ENCODE results near the gene CCT5. TPM values are rescaled to one million over a fixed set of nuclear protein-coding genes. Genes with fewer than 3 reads are reported as not detected.
"Not testable (repeated sequence)": the region's sequence is repeated elsewhere in the genome, so short reads cannot be mapped to it uniquely, and the experiment has no call there.

The CCT5 gene
- total RNA-seq, 2 donors from 2014 or later = 311 to 417 TPM

- H3K4me1 Mint-ChIP-seq (ENCODE audit: low read depth in 2 of 2) = peaks cover 9 to 13% of the 10 kb centered on the region in 2 donors
- no peaks in the 10 kb centered on the region for H3K36me3 Mint-ChIP-seq
- ATAC-seq (no peak), DNase-seq (ENCODE audit: low spot score) (no peak)
- H3K9me3 Mint-ChIP-seq = no peaks in the 10 kb centered on the region
- peak overlapping the region; percentile 86 for H3K4me3 Mint-ChIP-seq
- H3K27me3 Mint-ChIP-seq = peaks cover 27 to 31% of the 10 kb centered on the region in 2 donors
- no peak overlapping the region for H3K27ac Mint-ChIP-seq
These were observed 56.7 kb downstream of the CCT5 start for GRCh38 chr5:10306806-10307205.

- peak; percentile 67 to 77 for ATAC-seq
- H3K9me3 Mint-ChIP-seq = no peaks in the 10 kb centered on the region
- H3K4me3 Mint-ChIP-seq = peak within 1 kb of the TSS; percentile 86
- H3K27ac Mint-ChIP-seq = no peak within 1 kb of the TSS
- no peak for DNase-seq (ENCODE audit: low spot score)
- peaks cover 27 to 31% of the 10 kb centered on the region in 2 donors for H3K27me3 Mint-ChIP-seq
- peaks cover 9 to 13% of the 10 kb centered on the region in 2 donors for H3K4me1 Mint-ChIP-seq (ENCODE audit: low read depth in 2 of 2)
- H3K36me3 Mint-ChIP-seq = no peaks in the 10 kb centered on the region
These were observed 57.4 kb downstream of the CCT5 start, which contains the start of gene CMBL for GRCh38 chr5:10307206-10308148. CMBL (minus strand) TSS chr5:10307902; CDS start chr5:10290762, 17,140 bp downstream.

GRCh38 chr5:10308844-10309243, 58.8 kb downstream of the CCT5 start:
- Mint-ChIP-seq H3K9me3 (no peaks in the 10 kb centered on the region), H3K27me3 (peaks cover 27 to 31% of the 10 kb centered on the region in 2 donors), H3K27ac (no peak overlapping the region), H3K4me3 (peak overlapping the region; percentile 20), H3K4me1 (ENCODE audit: low read depth in 2 of 2) (peaks cover 9 to 13% of the 10 kb centered on the region in 2 donors), H3K36me3 (no peaks in the 10 kb centered on the region)
- no peak for DNase-seq (ENCODE audit: low spot score)
- no peak for ATAC-seq

DNA sequence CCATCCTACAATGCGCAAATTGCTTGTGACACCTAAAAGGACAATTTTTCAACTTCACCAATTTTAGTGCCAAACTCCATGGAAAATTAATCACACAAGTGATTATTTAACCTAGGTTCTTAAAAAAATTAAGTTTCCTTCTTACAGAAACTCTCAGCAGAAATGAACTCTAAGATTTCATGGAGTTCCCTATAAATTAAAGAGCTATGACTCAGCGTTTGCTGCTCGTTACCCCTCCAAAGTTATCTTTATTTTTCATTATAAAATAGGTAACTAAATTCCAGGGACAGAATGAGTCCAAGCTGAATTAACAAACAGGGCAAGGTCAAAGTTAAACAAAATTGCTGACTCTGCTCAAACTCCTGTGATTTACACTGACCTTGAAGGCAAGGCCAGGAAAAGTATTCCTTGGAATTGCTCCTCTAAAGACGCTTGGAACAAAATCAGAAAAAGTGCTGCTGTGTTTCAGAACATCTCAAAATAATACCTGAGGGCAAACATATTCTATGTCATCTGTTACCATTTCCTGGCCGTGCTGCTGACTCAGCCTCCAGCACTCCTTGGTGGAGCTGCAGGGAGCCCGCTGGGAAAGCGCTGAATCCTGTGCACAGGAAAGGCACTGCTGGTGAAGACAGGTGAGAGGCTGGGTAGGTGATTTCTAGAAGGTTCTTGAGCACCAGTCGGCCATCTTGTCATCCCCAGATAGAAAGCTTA, 60.1 kb downstream of the CCT5 start:
- H3K27me3 Mint-ChIP-seq = peaks cover 27 to 31% of the 10 kb centered on the region in 2 donors
- DNase-seq (ENCODE audit: low spot score) = no peak
- H3K9me3 Mint-ChIP-seq = no peaks in the 10 kb centered on the region
- H3K4me3 Mint-ChIP-seq = no peak overlapping the region
- ATAC-seq = no peak
- H3K27ac Mint-ChIP-seq = no peak overlapping the region
- H3K4me1 Mint-ChIP-seq (ENCODE audit: low read depth in 2 of 2) = peaks cover 9 to 13% of the 10 kb centered on the region in 2 donors
- no peaks in the 10 kb centered on the region for H3K36me3 Mint-ChIP-seq

DNA sequence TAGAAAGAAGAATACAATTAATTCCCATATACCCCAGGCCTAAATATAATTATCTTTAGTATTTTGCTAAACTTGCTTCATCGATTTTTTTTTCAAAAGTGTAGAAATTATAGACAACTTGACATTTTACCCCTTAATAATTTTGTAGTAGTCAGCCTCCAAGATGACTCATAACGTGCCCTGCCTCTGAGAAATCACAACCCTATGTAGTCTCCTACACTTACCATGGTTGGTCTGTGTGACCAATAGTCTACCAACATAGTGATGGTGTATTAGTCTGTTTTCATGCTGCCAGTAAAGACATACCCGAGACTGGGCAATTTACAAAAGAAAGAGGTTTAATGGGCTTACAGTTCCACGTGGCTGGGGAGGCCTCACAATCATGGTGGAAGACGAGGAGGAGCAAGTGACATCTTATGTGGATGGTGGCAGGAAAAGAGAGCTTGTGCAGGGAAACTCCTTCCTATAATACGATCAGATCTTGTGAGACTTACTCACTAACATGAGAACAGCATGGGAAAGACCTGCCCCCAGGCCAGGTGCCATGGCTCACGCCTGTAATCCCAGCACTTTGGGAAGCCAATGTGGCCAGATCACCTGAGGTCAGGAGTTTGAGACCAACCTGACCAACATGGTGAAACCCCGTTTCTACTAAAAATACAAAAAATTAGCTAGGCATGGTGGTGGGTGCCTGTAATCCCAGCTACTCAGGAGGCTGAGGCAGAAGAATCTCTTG, 60.9 kb downstream of the CCT5 start:
- H3K36me3 Mint-ChIP-seq; H3K27ac Mint-ChIP-seq; H3K9me3 Mint-ChIP-seq; DNase-seq (ENCODE audit: low spot score): not testable (repeated sequence)
- peak in 1 of 2 donors; percentile 76 for ATAC-seq
- Mint-ChIP-seq H3K4me1 (ENCODE audit: low read depth in 2 of 2) (peaks cover 9 to 13% of the 10 kb centered on the region in 2 donors), H3K27me3 (peaks cover 23 to 27% of the 10 kb centered on the region in 2 donors), H3K4me3 (peak overlapping the region; percentile 14)

GRCh38 chr5:10311595-10312425, 61.7 kb downstream of the CCT5 start:
- Mint-ChIP-seq H3K9me3 (no peaks in the 10 kb centered on the region), H3K36me3 (no peaks in the 10 kb centered on the region), H3K4me1 (ENCODE audit: low read depth in 2 of 2) (peaks cover 9 to 13% of the 10 kb centered on the region in 2 donors), H3K27ac (no peak overlapping the region), H3K27me3 (peaks cover 17 to 19% of the 10 kb centered on the region in 2 donors), H3K4me3 (no peak overlapping the region)
- DNase-seq (ENCODE audit: low spot score) = no peak
- no peak for ATAC-seq

GRCh38 chr5:10315201-10315600, 65.1 kb downstream of the CCT5 start:
- H3K27ac Mint-ChIP-seq = no peak overlapping the region
- no peak overlapping the region for H3K4me3 Mint-ChIP-seq
- ATAC-seq (no peak), DNase-seq (ENCODE audit: low spot score) (no peak)
- peaks cover 3 to 7% of the 10 kb centered on the region in 2 donors for H3K4me1 Mint-ChIP-seq (ENCODE audit: low read depth in 2 of 2)
- H3K36me3 Mint-ChIP-seq = no peaks in the 10 kb centered on the region
- no peaks in the 10 kb centered on the region for H3K9me3 Mint-ChIP-seq
- H3K27me3 Mint-ChIP-seq = peaks cover 6 to 12% of the 10 kb centered on the region in 2 donors

Other genes with a start within 250 kb of the CCT5 start
- 10 to 100 TPM; 20.5 to 40.9 TPM for gene ATPSCKMT, start 392 bp upstream of the CCT5 start, total RNA-seq
- under 1 TPM in 1 of 2 donors, not detected in 1; 0.36 TPM for gene CMBL, start 57.6 kb downstream of the CCT5 start, total RNA-seq
- 100 to 1,000 TPM; 114 to 120 TPM for gene MARCHF6, start 103.4 kb downstream of the CCT5 start, total RNA-seq
- gene ROPN1L, start 191.6 kb downstream of the CCT5 start, total RNA-seq = 1 to 10 TPM in 1 of 2 donors, under 1 TPM in 1; 0.57 to 2.6 TPM